NCI-H2081 treated with DMSO at 0.1 percent for 48 hours (cell line): ENCODE results near the gene SCYGR1.
"Not testable (repeated sequence)": the region's sequence is repeated elsewhere in the genome, so short reads cannot be mapped to it uniquely, and the experiment has no call there.

ENCODE experiments used
- DNase-seq: peaks from one replicate; lab custom pipeline; 2025; lab: John Stamatoyannopoulos, UW

Gene SCYGR1, protein sequence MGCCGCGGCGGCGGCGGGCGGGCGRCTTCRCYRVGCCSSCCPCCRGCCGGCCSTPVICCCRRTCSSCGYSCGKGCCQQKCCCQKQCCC

DNA sequence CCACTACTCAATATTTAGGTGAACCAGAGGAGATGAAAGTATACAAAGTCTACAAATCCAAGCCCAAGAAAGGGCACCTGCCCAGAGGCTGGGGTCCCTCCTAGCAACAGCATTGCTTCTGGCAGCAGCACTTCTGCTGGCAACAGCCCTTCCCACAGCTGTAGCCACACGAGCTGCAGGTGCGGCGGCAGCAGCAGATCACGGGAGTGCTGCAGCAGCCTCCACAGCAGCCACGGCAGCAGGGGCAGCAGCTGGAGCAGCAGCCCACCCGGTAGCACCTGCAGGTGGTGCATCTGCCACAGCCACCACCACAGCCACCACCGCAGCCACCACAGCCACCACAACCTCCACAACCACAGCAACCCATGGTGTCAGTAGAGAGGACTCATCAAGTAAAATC lies at the start of gene SCYGR1:
SCYGR1 (minus strand) TSS at position 367 of the 400 bp plus-strand sequence; CDS start at position 367, 0 bp downstream.
- not testable (repeated sequence) for DNase-seq

DNA sequence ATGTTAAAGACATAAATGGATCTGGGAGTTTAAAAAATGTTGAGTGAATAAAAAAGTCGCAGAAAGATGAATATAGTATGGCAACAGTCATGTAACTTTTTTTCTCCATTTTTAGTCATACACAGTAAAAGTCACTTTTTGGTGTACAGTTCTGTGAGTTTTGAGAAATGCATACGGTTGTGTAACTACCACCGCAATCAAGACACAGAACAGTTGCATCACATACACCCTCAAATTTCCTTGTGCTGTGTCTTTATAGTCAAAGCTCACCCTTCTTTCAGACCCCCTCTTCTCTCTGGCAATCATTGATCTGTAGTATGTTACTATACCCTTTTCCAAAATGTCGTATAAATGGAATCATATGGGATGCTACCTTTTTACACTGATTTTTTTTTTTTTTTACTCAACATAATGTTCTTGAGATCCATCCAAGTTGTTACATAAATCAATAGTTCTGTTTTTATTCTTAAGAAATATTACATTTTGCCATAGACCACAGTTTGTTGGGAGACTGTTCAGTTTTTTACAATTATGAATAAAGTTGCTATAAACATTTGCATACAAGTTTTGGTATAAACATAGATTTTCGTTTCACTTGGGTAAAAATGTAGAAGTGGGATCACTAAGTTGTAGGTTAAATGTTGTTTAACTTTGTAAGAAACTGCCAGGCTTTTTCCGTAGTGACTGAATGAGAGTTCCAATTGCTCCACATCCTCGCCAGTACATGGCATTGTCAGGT lies 48.9 kb upstream of the SCYGR1 start:
- no peak for DNase-seq

DNA sequence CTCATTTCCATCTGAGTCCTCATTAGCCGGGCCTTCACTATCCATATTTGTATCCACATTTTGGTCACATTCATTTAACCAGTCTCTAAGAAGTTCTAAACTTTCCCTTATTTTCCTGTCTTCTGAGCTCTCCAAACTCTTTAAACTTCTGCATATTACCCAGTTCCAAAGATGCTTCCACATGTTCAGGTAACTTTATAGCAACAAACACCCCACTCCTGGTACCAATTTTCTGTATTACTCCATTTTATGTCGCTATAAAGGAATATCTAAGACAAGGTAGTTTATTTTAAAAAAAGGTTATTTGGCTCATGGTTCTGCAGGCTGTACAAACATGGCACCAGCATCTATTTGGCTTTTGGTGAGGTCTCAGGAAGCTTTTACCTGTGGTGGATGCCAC lies 45.4 kb upstream of the SCYGR1 start:
- DNase-seq, result no peak

- DNase-seq, result no peak
These were observed 42.9 kb upstream of the SCYGR1 start for GRCh38 chr2:227430639-227431038.

- DNase-seq, result no peak
These were observed 41.1 kb upstream of the SCYGR1 start for GRCh38 chr2:227428731-227429285.

DNA sequence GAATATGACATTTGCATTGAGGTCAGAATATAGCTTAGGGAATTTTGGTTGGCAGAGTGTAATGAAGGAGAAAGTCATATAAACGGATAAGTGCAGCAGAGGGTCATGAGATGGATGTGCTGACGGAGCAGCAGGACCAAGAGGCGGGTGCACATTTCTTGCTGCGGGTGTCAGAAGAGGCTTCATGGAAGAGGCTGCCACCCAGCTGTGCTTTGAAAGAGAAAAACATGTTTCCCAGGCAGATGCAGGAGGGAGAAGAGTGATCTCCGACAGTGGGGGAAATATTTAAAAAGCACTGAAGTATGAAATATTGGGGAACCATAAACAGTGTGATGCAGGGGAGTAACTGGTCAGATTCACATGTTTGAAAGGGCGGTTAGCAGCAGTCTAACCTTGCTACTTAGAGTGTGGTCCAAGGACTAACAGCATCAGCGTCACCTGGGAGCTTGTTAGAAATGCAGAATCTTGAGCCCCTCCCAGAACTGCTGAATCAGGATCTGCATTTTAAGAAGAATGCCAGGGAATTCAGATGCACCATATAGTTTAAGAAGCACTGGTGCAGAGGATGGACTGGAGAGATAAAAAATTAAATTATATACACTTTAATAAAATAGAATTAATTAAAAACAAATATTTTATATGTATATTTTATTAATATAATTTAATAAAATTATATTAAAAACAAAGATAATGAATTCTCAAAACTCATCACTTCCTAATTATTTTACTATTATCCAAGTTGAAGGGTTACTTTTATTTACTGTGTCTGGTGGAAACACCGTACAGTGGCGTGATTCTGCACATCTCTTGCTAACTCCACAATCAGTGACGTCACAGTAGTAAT lies 36.1 kb upstream of the SCYGR1 start:
- DNase-seq, result no peak

GRCh38 chr2:227420087-227421052 lies 32.6 kb upstream of the SCYGR1 start:
- no peak for DNase-seq

GRCh38 chr2:227416701-227417100 lies 29.0 kb upstream of the SCYGR1 start:
- DNase-seq, result no peak

GRCh38 chr2:227415538-227416424 lies 28.0 kb upstream of the SCYGR1 start:
- DNase-seq, result no peak

- no peak for DNase-seq
These were observed 27.1 kb upstream of the SCYGR1 start for GRCh38 chr2:227414846-227415245.

DNA sequence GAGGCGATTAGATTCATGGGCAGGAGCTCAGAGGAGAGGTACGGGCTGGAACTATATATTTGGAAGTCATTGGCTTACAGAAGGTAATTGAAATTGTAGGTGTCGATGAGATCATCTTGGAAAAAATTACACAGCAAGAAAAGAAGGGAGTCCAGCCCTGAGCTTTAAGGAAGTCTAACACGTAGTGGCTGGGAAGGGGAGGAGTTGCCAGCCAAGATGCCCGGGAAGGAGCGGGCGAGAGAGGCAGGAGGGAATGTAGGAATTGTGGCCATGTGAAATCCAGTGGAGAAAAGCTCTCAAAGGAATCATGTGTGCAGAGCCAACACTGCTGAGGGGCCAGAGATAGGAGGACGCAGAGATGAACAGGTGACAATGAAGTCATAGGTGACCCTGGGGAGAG lies 25.6 kb upstream of the SCYGR1 start:
- DNase-seq, result no peak

DNA sequence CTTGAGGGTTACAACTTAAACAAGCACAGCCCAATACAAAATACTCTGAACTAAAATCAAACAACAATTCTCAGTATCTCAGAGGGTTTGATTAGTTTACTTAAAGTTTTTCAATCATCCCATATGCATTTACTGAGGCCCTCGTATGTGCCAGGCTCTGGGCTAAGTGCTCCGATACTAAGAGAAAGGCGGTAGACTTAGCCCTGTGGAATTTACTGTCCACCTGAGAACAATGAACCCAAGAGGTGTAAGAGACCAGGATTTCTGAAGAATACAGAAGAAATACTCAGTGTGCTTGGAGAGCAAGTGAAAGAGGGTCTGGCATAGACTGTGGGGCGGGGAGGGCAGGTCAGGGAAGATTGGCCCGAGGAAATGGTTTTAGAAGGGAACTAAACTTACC lies 25.1 kb upstream of the SCYGR1 start:
- no peak for DNase-seq

GRCh38 chr2:227411990-227412350 lies 24.2 kb upstream of the SCYGR1 start:
- DNase-seq, result no peak

- DNase-seq, result no peak
These were observed 23.7 kb upstream of the SCYGR1 start for GRCh38 chr2:227411320-227411989.

- no peak for DNase-seq
These were observed 22.4 kb upstream of the SCYGR1 start for GRCh38 chr2:227410191-227410590.

GRCh38 chr2:227407591-227408151 lies 19.9 kb upstream of the SCYGR1 start:
- no peak for DNase-seq

DNA sequence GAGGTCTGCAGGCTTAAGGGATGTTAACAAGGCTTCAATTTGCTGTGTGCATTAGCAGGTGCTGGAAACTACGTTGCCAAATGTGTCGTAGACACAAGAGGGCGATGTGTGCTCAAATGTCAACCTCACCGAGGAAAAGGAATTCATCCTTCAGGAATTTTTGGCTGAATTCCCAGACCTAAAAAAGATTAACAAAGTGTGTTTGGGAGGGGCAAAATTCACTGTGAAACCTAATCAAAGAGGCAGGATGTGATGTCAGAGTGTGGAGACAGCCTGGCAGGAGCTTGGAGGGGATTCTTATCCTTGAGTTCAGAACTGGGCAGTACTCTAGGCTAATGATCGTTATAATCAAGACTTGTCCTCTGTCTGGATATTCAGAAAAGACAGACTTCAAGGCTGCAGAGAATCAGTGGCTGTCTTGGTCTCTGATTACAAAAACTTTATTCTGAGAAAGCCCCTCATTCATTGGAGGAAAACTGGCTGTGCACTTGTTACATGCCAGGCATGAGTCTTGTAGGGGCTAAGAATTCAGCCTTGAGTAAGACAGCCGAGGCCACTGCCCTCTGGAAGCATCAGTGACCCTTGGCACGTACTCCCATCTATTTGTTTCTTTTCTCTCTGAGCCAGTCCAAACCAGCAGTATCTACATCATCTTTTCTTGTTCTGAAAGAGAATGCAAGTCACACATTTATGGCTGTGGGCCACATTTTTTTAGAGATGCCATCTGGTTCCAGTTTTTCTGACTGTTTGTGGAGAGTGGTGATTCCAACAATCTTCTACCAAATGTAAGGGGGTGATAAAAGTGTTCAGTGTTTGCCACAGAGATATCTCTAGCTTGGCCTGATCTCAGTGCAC lies 18.7 kb upstream of the SCYGR1 start:
- peak; percentile 77 for DNase-seq

- DNase-seq, result no peak
These were observed 17.0 kb upstream of the SCYGR1 start for GRCh38 chr2:227404585-227405271.
